ENCODE measurements around the gene AKAP1. TPM values are rescaled to one million over a fixed set of nuclear protein-coding genes. Genes with fewer than 3 reads are reported as not detected.

AKAP1 gene
- total and polyA plus RNA-seq, 7 donors: 42.3 to 231 (median 95.5) TPM

DNA sequence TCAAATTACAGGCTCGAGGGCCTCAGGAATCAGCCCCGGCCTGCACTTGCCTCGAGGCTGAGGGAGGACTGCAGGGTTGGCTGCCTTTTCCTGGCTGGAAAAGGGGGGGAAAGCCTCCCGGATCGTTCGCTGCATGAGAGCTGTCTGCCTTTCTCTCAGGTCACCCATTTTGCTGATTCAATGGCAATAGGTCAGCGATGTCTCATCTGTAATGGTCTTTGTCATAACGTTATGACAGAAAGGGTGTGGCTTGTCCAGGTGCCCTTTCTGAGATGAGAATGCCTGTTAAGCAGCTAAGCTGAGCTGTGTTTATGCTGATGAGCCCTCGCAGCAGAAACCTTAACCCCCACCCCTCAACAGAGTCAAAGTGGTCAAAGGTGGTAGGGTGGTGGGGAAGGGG is 81.8 kb downstream of the AKAP1 start:
- 31 to 46% (median 38%) methylated on average over 9 of the region's 9 CpGs for WGBS, 3 donors
- TF ChIP-seq, protein P1, sequence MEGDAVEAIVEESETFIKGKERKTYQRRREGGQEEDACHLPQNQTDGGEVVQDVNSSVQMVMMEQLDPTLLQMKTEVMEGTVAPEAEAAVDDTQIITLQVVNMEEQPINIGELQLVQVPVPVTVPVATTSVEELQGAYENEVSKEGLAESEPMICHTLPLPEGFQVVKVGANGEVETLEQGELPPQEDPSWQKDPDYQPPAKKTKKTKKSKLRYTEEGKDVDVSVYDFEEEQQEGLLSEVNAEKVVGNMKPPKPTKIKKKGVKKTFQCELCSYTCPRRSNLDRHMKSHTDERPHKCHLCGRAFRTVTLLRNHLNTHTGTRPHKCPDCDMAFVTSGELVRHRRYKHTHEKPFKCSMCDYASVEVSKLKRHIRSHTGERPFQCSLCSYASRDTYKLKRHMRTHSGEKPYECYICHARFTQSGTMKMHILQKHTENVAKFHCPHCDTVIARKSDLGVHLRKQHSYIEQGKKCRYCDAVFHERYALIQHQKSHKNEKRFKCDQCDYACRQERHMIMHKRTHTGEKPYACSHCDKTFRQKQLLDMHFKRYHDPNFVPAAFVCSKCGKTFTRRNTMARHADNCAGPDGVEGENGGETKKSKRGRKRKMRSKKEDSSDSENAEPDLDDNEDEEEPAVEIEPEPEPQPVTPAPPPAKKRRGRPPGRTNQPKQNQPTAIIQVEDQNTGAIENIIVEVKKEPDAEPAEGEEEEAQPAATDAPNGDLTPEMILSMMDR (IDR thresholded peaks at IDR 0.05): no peak
- ATAC-seq (no peak), DNase-seq (no peak)
- Histone ChIP-seq H3K4me1 (no peaks in the 10 kb centered on the region), H3K27ac (no peak overlapping the region), H3K36me3 (ENCODE audit: insufficient read depth in 1 of 2, low read depth in 1 of 2) (no peaks in the 10 kb centered on the region), H3K27me3 (ENCODE audit: insufficient read depth in 3 of 3, low read length in 2 of 3) (no peaks in the 10 kb centered on the region), H3K4me3 (no peak overlapping the region), H3K9me3 (no peaks in the 10 kb centered on the region)
- intact Hi-C loops (cut with DNase I): no loop called here

DNA sequence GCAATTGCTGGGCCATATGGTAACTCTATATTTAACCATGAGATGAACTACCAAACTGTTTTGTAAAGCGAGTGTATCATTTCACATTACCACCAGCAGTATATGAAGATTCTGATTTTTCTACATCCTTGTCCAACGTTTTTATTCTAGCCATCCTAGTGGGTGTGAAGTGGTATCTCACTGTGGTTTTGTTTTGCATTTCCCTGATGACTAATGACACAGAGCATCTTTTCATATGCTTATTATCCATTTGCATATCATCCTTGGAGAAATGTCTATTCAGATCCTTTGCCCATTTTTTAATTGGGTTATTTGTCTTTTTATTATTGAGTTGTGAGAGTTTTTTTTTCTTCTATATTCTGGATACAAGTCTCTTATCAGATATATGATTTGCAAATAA is 83.6 kb downstream of the AKAP1 start:
- TF ChIP-seq, protein P1 (IDR thresholded peaks at IDR 0.05): no peak
- Histone ChIP-seq H3K36me3 (ENCODE audit: insufficient read depth in 1 of 2, low read depth in 1 of 2) (no peaks in the 10 kb centered on the region), H3K27me3 (ENCODE audit: insufficient read depth in 3 of 3, low read length in 2 of 3) (no peaks in the 10 kb centered on the region), H3K27ac (no peak overlapping the region), H3K9me3 (no peaks in the 10 kb centered on the region), H3K4me1 (no peaks in the 10 kb centered on the region), H3K4me3 (no peak overlapping the region)
- 60 to 66% (median 61%) methylated on average over 2 of the region's 2 CpGs for WGBS, 3 donors
- intact Hi-C loops (cut with DNase I): no loop called here
- no peak for ATAC-seq
- no peak for DNase-seq

DNA sequence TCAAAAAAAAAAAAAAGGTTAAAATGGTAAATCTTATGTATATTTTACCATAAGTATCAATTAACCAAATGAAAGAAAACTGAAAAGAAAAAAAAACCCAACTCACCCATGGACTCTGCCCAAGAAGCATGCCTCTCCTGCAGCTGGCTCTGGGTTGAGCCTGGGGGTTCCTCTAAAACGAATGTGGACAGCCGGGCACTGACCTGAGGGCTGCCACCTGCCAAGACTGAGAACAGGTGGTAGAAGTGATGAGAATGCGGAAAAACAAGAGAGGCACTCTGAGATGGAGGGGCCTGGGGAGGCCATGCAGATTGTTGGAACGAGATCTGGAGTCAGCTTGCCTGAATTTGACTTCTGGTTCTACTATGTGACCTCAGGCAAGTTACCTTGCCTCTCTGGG is 85.8 kb downstream of the AKAP1 start:
- 38 to 56% (median 40%) methylated on average over 4 of the region's 4 CpGs for WGBS, 3 donors
- no peaks in the 10 kb centered on the region for H3K4me1 ChIP-seq
- ATAC-seq (no peak), DNase-seq (no peak)
- no peak overlapping the region for H3K4me3 ChIP-seq
- no peaks in the 10 kb centered on the region for H3K9me3 ChIP-seq
- H3K27ac ChIP-seq: no peak overlapping the region
- H3K27me3 ChIP-seq (ENCODE audit: insufficient read depth in 3 of 3, low read length in 2 of 3): no peaks in the 10 kb centered on the region
- no peaks in the 10 kb centered on the region for H3K36me3 ChIP-seq (ENCODE audit: insufficient read depth in 1 of 2, low read depth in 1 of 2)
- TF ChIP-seq, protein P1 (IDR thresholded peaks at IDR 0.05): no peak
- intact Hi-C loops (cut with DNase I): no loop called here

Other genes starting within 250 kb of the AKAP1 start
- gene TRIM25, start 171.2 kb upstream of the AKAP1 start, total RNA-seq: 10 to 100 TPM; 12.4 to 20.0 (median 17.1) TPM
- gene TRIM25, start 171.2 kb upstream of the AKAP1 start, polyA plus RNA-seq: 1 to 10 TPM; 5.1 to 9.9 (median 9.2) TPM
- gene COIL, start 124.2 kb upstream of the AKAP1 start, total RNA-seq: 10 to 100 TPM in 2 of 4 donors, 1 to 10 TPM in 2; 7.1 to 12.3 (median 9.7) TPM
- 10 to 100 TPM in 1 of 3 donors, 1 to 10 TPM in 2; 6.6 to 11.7 (median 8.4) TPM for gene COIL, start 124.2 kb upstream of the AKAP1 start, polyA plus RNA-seq
- gene SCPEP1, start 107.1 kb upstream of the AKAP1 start, total RNA-seq: 10 to 100 TPM; 10.3 to 20.8 (median 12.8) TPM
- gene SCPEP1, start 107.1 kb upstream of the AKAP1 start, polyA plus RNA-seq: 10 to 100 TPM in 2 of 3 donors, 1 to 10 TPM in 1; 5.8 to 33.1 (median 10.4) TPM
- gene MSI2, start 171.3 kb downstream of the AKAP1 start, total RNA-seq: 100 to 1,000 TPM in 2 of 4 donors, 10 to 100 TPM in 2; 87.1 to 133 (median 110) TPM
- gene MSI2, start 171.3 kb downstream of the AKAP1 start, polyA plus RNA-seq: 10 to 100 TPM; 37.6 to 85.8 (median 50.2) TPM

All from psoas muscle (tissue), 8 donors.